Hypothalamus (tissue), 51 donors: ENCODE results near the gene BRMS1.
"Not testable (repeated sequence)": the region's sequence is repeated elsewhere in the genome, so short reads cannot be mapped to it uniquely, and the experiment has no call there.

Source experiments
- DNase-seq, 51 donors: peaks; one replicate each; lab custom pipeline; 2025; lab: John Stamatoyannopoulos, UW

BRMS1 gene

GRCh38 chr11:66344550-66345315, at the start of gene BRMS1:
Gene BRMS1 (minus strand): TSS chr11:66345104. CDS start chr11:66342234, 2,870 bp downstream.
- peak; percentile 76 to 98 (median 95) for DNase-seq

- DNase-seq, result no peak
These were observed 49.0 kb upstream of the BRMS1 start for GRCh38 chr11:66393954-66394353.

GRCh38 chr11:66391322-66391721, 46.4 kb upstream of the BRMS1 start:
- DNase-seq, result no peak

- peak in 18 of 51 donors; percentile 5 to 59 (median 28) for DNase-seq
These were observed 44.0 kb upstream of the BRMS1 start for GRCh38 chr11:66388780-66389386.

- DNase-seq, result peak in 43 of 51 donors; percentile 23 to 90 (median 63)
These were observed 41.5 kb upstream of the BRMS1 start for GRCh38 chr11:66386171-66387069.

- DNase-seq, result not testable (repeated sequence)
These were observed 39.4 kb upstream of the BRMS1 start for GRCh38 chr11:66384316-66384715.

GRCh38 chr11:66380264-66380663, 35.4 kb upstream of the BRMS1 start:
- DNase-seq, result not testable (repeated sequence)

GRCh38 chr11:66373690-66374287, 28.9 kb upstream of the BRMS1 start:
- DNase-seq, result not testable (repeated sequence)

- DNase-seq, result peak in 16 of 51 donors; percentile 14 to 66 (median 28)
These were observed 28.4 kb upstream of the BRMS1 start for GRCh38 chr11:66373265-66373664.

GRCh38 chr11:66371627-66372415, 26.9 kb upstream of the BRMS1 start, which contains the start of gene SLC29A2:
Gene SLC29A2 (minus strand): TSS chr11:66371760. CDS start chr11:66371591, 169 bp downstream.
- peak in 26 of 51 donors; percentile 6 to 70 (median 48) for DNase-seq

- no peak for DNase-seq
These were observed 24.4 kb upstream of the BRMS1 start for GRCh38 chr11:66369073-66369894.

- DNase-seq, result no peak
These were observed 23.6 kb upstream of the BRMS1 start for GRCh38 chr11:66368484-66368883.

GRCh38 chr11:66367561-66368312, 22.8 kb upstream of the BRMS1 start:
- no peak for DNase-seq

- no peak for DNase-seq
These were observed 22.1 kb upstream of the BRMS1 start for GRCh38 chr11:66366844-66367477.

GRCh38 chr11:66365711-66366619, 21.1 kb upstream of the BRMS1 start:
- no peak for DNase-seq

GRCh38 chr11:66365166-66365565, 20.3 kb upstream of the BRMS1 start:
- no peak for DNase-seq
